Stimulated activated CD4-positive, alpha-beta T cell treated with anti-CD3 and anti-CD28 coated beads, TNF-alpha, amount 100 ng/mL, for 1 hour (primary cell): ENCODE data around the gene HTRA1.

ENCODE experiments used
- DNase-seq, 3 donors: peaks; one replicate each; pipeline ENCODE4 v3.0.0-alpha.2; 2020; ENCODE audit warnings: low read depth in 3 of 3, low spot score in 1 of 3

HTRA1 gene

DNA sequence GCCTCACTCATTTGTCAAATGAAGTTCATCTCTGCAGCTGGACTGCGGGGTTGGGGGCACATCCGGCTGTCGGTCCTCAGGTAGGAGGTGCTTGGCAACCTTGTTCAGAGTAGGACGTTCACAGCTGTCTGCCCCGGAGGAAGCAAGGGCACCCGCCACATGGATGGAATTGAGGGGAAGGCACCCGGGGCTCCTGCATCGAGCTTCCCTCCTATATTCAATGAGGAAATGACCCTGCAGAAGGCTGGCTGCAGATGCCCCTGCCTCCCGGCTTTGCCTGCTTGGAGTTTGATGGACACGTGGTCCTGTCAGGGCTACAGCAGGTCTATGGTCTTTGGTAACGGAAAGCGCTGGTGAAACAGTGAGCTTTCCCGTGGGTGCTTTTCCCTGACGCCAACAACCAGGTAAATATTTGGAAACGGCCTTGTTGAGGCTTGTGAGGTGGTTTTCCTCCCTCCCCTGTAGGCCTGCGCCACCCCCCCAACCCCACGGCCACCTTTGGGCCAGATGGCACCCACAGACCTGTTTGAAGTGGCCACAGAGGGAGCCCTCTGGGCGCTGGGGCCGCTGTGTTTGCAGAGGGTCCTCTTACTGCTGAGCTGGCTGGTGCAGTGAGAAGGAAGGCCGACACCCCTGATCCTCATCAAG, 32.9 kb downstream of the HTRA1 start:
- no peak for DNase-seq

DNA sequence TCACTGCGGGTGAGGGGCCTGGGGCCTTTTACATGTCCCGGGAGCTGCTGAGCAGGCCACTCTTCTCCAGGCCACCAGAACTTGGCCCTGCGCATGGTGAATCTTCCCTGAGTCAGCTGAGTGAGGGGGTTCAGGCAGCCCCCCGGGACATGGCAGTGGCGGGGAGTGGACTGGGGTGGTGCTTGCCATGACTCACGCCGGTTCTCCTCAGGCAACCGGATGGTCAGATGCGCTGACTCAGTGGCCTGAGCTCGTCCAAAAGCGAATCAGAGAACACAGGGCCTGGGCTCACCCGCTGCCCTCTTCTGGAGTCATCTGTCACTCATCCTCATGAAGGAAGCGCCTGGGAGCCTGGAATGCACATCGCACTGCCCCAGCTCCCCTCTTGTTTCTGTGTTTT, 33.5 kb downstream of the HTRA1 start:
- DNase-seq, result no peak

DNA sequence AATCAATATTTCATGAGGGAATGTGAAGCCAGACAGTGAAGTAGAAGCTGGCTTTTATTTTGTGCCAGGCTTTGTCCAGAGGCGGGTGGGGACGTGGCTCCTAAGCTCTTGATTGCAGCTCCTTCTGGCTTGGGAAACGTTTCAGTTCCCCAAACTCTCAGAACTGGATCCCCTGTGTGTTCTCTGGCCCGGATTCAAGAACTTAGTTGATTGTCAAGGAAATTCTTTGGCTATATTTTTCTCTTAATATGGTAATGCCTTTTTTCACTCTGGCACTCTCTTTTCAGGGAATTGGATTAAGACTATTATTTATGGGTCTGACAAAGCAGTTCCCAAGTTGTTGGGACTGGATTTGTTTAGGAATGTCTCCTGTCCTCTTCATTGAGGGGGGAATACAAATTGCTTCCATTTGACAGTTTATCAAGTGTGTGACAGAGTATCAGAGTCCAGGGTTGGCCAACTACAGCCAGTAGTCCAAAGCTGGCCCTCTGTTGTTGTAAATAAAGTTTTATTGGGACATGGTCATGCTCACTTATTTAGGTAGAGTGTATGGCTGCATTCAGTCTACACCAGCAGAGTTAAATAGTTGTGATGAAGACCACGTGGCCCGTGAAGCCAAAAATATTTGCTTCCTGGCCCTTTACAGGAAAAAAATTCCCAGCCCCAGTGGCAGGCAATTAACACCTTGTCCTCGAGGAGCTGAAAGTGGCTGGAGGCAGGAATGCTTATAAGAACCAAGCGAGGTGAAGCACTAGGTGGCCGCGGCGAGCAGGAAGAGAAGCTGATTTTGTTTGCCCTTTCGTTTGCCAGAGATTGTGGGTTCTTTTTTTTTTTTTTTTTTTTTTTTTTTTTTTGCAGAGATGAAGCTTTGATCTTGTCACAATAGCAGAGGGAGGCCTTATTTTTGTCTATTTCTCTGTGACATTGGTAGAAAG, 34.3 kb downstream of the HTRA1 start:
- no peak for DNase-seq

DNA sequence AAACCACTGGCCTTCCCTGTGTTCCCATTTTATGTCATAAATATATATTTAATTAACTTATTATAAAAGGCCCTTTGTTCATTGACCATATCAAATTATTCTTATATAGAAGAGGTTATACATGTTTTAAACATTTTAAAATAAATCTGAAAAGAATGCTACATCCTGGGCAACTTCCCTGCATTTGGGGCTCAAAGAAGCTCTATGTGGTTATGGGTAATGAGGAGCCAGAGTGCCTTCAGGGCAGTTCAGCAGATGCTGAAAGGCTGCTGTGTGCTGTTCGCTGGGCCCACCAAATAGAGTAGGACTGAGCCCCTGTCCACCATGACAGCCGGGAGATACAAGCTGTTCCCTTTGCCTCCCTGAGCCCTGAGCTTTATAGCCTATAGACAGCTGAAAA, 35.9 kb downstream of the HTRA1 start:
- DNase-seq, result no peak

DNA sequence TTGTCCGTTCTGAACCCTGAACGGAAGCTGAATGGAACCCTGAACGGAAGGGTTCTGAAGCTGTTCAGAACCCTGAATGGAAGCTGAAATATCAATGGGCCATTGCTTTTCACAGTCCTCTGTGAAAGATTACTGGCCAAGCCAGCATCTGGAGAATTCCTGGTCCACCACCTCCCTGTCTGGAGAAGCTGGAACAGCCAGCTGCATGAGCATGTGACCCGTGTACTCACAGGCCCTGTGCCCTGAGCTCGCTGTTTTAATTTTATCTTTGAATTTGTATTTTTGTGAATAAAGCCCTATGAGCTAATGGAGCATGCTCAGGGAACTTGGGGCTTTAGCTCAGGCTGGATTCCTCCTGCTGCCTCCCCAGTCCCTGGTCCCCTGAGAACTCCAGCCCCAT, 37.2 kb downstream of the HTRA1 start:
- DNase-seq, result no peak

DNA sequence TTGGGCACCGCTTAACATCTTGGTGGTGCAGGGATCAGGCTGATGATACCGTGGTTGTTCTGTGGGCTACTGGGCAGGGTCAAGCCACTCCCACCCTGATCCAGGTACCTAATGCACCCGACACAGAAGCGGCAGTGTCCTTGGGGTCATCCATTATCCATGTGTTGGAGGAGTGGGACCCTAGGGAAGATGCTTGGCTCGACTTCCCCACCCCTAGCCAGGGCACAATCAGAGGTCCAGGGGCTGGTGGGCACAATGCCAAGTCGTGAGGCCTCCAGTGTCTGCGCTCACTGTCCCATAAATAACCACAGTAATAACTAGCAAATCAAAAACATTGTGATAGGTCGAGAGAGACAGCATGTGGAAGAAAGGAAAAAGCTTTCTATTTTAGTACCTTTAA, 37.7 kb downstream of the HTRA1 start:
- DNase-seq, result no peak

DNA sequence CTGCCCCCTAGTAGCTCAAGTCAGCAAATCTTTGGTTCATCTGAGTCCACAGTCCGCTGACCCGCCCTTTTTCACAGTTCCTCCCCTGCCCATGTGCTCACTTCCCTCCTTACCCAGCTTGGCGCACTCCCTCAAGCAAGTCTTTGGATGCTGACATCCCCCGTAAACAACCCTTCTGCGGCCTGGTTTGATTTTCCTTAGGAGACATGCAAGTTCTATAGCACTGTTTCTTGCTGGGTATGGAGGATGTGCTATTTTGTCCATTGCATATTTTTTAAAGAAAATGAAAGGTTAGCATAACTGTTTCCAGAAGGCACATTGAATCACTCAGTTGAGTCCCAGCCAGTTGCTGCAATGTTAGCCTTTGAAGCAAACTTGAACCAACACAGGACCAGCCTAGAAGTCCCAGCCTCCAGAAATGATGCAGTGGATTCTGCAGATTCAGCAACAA, 38.2 kb downstream of the HTRA1 start:
- no peak for DNase-seq

DNA sequence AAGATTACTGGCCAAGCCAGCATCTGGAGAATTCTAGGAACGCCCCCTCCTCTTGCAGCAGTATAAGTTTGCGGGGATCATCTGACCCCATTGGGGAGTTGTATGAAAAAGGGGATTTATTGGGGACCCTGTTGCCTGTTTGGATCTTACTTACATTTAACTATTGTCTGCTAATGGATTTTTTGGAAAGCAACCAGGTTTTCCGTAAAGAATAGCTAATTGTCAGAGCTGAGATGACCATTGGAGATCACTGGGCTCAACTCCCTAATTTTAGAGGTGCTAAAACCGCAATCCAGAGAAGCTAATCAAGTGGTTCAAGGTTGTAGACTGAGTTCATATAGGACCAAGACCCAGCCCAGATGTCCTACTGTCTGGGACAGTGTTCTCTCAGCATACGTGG, 38.8 kb downstream of the HTRA1 start:
- DNase-seq, result no peak

DNA sequence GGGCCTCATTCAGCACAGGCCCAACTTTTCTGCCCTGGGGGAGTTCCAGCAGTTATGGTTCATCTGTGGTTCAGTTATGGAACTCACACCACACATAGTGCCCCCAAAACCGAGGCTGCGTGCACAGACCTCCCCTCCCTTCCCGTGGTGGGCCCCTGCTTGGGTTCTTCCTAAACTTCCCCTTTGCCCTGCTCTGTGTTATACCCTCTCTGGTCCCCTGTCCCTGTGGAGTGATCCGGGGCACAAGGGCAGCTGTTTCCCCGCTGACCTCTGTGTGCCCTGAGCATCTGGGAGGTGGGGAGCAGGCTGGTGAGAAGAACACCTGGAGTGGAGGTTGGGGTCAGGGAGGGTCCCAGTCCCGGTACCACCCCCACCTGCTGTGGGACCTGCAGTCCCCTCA, 39.4 kb downstream of the HTRA1 start:
- no peak for DNase-seq

DNA sequence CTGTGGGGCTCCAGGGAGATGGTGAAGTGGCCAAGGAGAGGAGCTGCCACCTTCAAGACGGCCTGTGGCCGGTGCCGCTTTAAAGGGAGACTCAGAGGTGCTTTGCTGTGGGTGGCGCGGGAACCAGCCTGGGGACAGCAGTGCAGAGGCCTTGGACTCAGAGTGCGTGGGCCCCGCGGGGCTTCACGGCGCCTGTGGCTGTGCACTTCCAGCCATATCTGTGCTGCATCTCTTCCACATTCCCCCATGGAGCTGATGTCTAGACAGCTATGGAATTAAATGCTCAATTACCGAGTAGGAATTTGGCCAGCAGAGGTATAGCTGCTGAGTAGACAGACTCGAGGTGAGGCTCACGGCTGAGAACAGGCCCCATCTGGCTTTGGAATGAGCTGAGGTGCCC, 41.7 kb downstream of the HTRA1 start:
- DNase-seq, result no peak

DNA sequence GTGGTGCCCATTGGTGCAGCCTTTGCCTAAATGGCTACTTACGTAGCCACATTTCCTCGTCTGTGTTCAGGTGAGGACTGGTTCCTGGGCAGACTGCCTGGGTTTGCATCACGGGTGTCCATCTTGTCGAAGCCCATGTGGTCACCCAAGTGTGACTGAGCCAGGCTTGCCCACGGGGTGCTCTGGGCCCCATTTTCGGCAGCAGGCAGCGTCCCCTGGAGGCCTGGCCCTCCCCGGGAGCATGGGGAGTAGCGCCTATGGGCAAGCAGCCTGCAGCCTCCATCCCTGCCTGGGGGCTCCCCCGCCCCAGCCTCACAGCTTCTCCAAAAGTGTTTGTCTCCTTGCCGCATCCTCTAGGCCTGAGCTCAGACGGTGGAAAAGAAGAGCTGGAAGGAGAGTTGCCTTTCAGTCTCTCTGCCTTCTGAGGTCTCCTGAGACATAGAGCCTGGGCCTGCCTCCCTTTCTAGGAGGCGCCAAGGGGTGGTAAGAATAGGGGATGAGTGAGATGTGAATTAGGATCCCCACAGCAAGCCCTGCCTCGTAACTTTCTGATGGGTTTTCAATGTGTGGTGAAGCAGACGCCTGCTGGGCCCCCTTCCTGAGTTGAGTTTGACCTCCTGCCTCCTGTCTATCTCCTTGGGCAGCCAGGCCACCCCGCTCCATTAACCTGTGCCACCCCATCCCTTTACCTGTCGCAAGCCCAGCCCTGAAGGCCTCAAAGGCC, 42.7 kb downstream of the HTRA1 start:
- DNase-seq, result no peak

DNA sequence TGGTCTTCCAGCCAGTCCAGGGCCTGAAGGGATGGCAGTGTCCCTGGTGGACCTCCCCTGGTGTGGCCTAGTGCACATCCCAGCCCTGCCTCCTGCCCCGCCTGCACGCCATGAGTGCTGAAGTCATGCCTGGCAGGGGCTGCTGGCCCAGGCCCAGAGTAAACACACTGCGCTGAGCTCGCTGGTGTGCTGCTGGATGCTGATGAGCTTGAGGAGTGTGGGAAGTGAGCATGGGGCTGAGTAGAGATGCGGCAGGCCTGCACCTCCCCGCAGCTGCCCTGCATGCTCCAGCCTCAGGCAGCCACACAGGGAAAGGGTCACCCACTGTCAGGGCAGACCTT, 43.2 kb downstream of the HTRA1 start:
- no peak for DNase-seq

DNA sequence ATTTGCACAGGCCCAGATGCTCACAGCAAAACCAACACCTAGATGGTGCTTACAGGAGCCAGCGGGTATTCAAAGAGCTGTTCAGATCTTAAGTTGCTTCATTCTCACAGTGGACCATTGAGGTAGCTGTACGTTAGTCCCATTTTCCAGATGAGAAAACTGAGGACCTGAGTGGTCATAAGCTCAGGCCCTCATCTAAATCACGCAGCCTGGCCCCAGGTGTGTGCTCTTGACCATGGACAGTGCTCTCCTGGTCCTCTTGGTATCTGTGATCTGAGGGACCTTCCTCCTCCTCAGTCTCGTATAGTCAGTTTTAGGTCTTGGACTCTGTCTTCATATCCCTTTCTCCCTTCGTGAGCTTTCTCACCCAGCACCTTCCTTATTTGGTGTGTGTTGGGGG, 43.7 kb downstream of the HTRA1 start:
- DNase-seq, result no peak

DNA sequence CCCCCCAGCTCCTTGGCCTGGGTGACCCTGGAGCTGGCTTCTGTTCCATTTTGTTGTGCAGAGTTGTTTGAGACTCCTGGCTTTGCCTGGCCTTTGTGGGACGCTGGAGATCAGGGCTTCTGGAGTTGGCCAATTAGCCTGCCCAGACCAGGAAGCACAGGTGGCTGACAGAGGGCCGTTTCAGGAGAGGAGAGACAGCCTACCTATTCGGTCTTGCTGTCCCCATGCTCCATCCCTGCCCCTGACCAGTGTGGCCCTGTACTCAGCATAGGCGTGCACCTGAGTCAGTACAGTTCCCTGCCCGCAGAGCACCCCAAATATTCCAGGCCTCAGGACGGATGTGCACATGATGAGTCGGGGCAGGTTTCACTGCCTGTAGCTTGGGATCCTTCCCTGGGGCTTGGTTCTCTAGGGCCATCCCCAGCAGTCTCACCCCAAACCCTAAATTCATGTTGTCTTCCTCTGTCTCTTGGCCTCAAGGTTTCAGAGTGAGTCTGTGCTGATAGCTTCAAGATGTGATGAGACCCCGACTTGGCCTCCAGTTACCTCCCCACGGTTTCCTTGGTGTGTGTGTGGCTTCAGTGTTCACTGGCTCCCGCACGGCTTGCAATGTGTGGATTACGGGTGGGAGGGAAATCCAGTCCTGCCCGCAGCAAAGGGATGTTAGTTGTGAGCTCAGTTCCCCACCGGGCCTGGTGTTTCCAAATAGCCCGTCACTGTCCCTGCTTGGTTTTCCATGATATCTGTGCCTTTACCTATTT, 44.7 kb downstream of the HTRA1 start:
- no peak for DNase-seq

DNA sequence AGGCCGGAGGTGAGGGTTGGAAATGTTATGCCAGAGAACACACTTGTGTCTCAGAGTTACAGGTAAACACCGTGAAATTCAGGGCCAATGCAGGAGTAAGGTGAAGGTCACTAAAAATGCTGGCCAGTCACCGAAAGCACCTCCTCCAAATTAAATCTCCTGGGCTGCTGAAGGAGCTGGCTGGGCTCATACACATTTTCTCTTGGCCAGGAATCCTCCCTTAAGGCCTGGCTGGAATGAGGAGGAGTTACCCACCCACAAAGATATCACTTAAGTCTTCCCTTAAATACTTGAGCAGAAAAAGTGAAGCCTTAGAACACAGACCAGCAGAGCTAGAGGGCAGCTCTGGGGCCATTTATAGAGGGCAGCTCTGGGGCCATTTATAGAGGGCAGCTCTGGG, 46.3 kb downstream of the HTRA1 start:
- no peak for DNase-seq

DNA sequence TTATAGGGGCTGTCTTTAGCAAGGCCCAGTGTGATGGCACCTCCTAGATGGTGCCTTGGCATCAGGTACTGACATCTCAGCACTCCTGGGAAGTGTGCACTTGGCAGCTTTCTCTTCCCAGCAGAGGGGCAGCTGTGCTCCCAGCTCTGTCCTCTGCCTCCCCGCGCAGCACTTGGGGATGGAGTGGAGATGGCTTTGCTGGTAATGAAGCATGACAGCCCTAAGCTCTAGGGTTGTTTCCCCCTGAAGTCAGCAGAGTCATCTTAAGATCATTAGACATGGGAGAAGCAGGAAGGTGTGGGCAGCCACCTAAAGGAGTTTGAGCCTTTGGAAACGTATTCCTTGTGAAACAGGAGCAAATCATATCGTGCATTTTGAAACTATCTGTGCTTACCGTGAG, 46.7 kb downstream of the HTRA1 start:
- no peak for DNase-seq

DNA sequence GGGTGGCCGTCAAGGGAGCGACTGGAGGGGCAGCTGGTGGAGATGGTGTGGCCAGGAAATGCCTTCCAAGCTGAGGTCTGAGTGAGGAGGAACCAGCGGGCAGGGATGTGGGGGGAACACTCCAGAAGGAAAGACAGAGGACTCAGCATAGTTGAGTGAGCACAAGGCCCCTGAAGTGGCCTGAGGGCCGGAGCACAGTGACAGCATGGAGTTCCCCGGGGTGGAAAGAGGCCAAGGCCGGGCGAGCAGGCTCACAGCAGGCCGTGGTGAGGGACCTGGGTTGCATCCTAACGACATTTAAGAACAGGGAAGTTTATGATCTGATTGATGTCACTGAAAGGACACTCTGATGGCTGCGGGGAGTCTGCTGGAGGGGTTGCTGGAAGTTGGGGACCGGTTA, 48.0 kb downstream of the HTRA1 start:
- no peak for DNase-seq

DNA sequence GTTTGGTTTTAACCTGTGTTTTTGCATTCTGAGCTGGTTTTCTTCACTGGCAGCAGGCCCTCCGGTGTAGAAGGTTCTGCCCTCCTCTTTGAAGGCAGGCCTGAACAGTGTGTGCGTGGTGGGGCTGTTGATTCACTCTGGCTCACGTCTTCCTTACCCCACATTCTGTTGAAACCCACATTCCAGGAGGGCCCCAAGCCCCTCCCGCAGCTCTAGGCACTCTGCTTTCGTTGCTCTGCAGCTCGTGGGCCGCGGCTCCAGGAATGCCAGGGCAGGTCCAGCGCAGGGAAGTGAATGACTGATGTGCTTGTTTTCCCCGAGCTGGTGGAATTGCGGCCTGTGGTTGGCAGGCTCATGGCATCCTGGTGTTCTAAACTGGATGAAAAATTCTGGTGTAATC, 49.0 kb downstream of the HTRA1 start:
- no peak for DNase-seq

DNA sequence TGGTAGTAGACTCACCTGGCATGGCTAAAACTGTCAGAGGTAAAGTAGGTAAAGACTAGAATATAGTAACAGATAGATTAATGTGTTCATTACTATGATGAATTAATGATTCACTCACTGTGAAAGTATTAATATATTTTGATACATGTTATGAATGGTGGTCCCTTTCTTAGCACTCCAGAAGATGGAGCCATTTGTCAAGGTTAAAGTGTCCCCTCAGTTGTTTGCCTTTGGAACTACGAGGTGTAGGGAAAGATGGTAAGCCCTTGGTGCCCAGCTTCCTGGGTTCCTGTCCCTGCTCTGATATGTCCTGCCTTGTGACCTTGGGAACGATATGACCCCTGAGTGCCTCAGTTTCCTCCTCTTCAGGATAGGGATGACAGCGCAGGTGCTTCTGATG, 49.4 kb downstream of the HTRA1 start:
- no peak for DNase-seq

DNA sequence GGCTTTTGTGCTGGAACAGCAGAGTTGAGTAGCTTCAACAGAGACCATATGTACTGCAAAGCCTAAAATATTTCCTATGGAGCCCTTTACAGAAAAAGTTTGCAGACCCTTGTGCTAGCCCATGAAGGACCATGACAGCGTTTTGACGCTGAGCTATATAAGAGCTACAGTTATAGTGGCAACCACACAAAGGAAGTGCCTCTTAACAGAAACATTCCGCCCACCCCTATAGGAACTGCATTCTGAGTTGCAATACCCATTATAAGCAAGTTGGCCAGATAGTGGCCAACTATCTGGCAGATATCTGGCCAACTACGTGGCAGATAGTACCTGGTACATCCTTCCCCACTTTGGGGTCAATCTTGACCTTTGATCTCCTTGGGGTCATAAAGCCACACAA, 51.7 kb downstream of the HTRA1 start:
- DNase-seq, result no peak

DNA sequence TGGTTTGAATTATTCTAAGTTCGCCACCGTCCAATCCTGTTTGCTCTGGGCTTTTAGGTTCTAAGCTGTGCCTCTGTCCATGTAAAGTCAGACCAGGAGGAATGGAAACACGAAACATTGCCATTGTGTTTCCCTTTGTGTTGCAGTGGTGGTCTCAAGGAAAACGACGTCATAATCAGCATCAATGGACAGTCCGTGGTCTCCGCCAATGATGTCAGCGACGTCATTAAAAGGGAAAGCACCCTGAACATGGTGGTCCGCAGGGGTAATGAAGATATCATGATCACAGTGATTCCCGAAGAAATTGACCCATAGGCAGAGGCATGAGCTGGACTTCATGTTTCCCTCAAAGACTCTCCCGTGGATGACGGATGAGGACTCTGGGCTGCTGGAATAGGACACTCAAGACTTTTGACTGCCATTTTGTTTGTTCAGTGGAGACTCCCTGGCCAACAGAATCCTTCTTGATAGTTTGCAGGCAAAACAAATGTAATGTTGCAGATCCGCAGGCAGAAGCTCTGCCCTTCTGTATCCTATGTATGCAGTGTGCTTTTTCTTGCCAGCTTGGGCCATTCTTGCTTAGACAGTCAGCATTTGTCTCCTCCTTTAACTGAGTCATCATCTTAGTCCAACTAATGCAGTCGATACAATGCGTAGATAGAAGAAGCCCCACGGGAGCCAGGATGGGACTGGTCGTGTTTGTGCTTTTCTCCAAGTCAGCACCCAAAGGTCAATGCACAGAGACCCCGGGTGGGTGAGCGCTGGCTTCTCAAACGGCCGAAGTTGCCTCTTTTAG, 52.9 kb downstream of the HTRA1 start:
- no peak for DNase-seq
